Activated CD8-positive, alpha-beta memory T cell treated with anti-CD3 and anti-CD28 coated beads for 48 hours (primary cell): ENCODE measurements around the gene AQP6.
A peak's percentile ranks its signal among the peaks of the same experiment; 100 is the strongest.

Source experiments
- DNase-seq, 3 experiments: peaks; one replicate each; pipeline ENCODE4 v3.0.0-alpha.2; 2020; ENCODE audit warnings: low read depth in 2 of 3, low spot score in 2 of 3

Gene AQP6

DNA sequence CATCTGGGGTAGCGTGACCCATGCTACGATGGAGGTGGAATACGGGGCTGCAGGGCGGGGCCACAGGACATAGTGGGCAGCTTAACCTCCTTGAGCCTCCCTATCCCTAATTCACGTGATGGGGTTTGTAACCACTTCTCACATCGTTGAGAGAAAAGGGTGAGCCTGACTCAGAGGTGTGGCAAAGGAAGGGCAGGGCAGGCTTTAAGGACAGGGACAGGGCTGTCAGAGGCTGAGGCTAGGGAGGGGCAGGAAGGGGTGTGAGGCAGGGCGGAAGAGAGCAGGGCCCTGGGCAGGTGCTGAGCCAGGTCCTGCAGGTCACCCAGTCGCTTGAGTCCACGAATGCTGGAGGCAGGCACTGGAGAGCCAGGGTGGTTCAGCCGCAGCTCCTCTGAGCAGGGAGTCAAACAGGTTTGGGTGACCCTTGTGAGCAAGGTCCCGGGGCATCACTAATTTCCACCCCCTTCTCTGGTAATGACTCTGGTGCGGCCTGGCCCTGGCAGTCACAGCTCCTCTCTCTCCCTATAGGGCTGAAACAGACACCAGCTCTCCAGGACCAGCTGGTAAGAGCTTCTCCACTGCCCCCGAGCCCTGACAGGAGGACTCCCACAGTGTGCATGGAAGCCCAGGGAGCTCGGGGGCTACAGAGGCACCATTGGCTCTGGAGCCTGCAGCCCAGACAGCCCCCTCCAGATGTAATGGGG, 29.7 kb upstream of the AQP6 start:
- DNase-seq, result no peak

DNA sequence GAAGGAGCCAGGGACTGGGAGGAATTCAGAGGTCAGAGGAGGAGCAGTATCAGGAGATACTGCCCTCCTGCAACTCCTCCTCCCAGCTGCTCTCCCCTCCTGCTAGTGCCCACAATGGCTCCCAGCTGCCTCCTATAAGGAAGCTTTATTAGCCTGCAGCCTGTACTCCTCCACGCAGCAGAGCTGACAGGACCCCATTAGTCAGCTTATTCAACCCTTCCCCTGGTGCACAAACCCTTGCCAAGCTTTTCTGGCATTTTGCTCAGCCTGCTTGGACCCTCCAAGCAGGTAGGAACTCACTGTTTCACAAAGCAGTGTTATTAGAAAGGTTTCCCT, 29.2 kb upstream of the AQP6 start:
- DNase-seq, result no peak

DNA sequence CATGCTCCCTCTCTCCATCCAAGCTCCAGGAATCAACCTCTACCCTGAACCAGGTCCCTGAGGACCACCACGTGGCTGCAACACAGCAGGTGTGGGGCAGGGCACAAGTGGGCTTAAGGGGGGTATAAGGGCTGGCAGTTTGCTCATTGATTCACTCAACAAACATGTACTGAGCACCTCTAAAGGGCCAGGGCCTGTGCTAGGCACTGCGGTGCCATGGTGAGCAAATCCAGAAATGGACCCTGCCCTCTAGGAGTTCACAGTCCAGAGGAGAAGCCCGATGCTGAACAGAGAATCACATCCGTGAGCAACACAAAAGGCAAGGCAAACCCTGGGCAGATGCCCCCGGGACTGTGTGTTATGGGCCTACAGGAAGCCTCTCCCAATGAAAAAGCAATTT, 28.7 kb upstream of the AQP6 start:
- DNase-seq, result no peak

DNA sequence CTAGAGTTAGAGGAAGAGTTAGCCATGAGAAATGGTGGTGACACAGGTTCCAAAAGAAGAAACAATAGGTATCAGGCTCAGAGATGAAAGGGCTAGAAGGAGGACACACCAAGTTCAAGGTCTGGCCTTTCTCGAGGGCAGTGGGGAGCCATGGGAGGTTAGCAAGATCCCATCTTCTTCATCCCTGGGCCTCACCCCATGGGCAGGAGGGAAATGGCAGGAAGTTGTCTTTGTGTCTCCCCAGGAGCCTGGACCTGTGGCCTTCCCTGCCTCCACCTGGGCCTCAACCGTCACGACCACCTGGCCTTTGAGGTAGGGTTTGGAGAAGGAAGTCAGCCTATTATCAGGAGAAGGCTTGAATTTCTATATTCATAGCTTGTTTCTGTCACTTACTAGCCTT, 28.0 kb upstream of the AQP6 start:
- no peak for DNase-seq

- DNase-seq, result peak; percentile 70 to 90 (median 80)
These were observed 27.2 kb upstream of the AQP6 start for GRCh38 chr12:49945394-49946080.

GRCh38 chr12:49946086-49946485, 26.7 kb upstream of the AQP6 start:
- DNase-seq, result no peak

DNA sequence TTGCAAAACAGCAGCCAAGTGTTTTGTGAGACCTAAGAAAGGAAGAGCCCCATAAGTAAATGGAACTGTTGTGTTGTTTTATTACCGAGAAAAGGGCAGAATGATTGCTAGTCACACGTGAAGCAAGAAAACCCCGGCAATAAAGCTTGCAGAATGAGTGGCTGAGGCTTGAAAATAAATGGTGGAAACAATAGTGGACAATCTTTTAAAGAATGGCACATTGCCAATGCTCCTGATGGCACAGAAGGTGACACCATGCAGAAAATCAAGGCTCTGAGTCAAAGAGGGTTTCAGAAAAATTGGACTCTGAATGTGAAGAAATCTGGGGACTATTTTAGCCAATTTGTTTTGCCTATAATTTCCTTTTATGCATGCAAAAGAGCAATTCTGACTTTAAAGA, 26.2 kb upstream of the AQP6 start:
- DNase-seq, result no peak

GRCh38 chr12:49947593-49948226, 25.0 kb upstream of the AQP6 start:
- no peak for DNase-seq

GRCh38 chr12:49948866-49949845, 23.6 kb upstream of the AQP6 start:
- no peak for DNase-seq

- no peak for DNase-seq
These were observed 22.9 kb upstream of the AQP6 start for GRCh38 chr12:49949866-49950265.

- DNase-seq, result no peak
These were observed 22.2 kb upstream of the AQP6 start, which contains the start of gene AQP2 for GRCh38 chr12:49950273-49951251. TSS of gene AQP2 (plus strand) at chr12:49950737. CDS start at chr12:49950831, 94 bp downstream.

DNA sequence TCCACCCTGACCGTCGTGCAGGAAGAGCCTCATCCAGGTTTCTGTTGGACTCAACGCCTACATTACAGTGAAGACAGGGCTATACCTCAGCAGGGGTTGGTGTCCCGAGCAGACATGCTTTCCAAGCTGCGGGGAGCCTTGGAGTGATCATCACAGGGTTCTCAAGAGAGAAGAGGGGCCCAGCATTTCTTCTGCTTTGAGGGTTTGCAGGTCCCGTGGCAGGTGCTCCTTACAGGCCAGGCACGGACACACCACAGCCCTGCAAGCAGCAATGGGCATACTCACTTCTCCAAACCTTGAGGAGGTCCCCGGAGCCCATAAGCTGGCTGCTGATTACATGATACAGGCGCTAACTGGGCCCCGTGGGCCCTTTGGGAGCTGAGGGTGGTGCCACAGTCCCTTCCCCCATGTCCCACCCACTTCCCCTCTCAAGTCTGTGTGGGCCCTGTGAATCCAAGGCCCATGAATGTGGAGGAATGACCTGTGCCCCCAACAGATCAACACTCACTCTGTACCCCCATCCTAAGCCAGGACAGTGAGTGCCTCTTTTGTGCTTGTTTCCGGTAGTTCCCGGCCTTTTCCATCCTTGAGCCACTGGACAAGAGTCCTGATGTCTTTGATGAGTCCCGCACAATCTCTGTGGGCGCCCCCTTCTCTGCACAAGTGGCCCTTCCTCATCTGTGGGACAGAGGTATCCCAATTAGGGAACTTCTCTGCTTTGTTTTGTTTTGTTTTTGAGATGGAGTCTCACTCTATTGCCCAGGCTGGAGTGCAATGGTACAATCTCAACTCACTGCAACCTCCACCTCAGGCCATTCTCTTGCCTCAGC, 21.1 kb upstream of the AQP6 start:
- DNase-seq, result no peak

DNA sequence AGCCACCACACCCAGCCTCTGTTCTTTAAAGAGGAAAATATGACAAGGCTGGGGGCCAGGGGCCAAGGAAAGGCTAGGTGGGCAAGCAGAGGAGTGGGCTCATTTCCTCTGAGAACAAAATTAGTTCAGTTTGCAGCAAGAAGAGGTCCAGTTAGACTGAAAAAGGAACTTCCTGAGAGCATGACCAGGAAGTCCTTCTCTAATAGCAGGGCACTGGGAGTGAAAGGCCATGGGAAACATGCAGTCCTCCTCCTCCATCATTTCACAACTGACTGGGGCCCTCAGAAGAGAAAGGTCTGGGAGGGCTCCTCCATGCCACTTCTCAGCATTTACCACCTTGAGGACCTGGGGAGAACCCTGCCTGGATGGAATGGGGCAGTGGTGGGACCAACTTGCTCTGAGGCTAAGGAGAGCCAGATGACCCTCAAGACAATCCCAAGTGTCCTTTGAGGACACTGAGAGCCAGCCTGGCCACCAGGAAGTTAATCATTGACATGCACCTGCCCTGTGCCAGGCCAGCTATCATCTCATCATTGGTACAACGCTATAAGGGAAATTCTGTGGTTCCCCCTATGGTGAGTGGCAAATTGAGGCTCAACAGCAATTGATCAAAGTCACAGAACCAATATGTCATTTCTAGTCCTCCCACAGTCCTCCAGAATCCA, 20.2 kb upstream of the AQP6 start:
- no peak for DNase-seq

DNA sequence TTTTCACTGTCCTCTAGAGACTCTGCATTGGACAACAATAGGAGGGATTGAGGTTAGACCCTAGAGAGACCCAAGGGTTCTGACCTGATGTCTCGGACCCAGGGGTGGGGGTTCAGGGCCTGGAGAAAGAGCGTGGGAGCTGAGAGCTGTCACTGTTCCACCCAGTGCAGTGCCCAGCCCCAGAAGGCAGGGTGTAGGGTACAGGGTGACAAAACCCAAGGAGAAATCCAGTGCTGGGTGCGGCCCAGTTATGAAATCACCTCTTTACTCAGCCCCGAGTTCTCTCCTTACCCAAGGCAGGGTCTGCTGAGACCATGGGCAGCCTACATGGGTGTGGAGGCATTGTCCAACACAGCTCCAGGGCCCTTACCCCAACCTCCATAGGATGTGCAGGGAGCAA, 19.6 kb upstream of the AQP6 start:
- DNase-seq, result no peak

DNA sequence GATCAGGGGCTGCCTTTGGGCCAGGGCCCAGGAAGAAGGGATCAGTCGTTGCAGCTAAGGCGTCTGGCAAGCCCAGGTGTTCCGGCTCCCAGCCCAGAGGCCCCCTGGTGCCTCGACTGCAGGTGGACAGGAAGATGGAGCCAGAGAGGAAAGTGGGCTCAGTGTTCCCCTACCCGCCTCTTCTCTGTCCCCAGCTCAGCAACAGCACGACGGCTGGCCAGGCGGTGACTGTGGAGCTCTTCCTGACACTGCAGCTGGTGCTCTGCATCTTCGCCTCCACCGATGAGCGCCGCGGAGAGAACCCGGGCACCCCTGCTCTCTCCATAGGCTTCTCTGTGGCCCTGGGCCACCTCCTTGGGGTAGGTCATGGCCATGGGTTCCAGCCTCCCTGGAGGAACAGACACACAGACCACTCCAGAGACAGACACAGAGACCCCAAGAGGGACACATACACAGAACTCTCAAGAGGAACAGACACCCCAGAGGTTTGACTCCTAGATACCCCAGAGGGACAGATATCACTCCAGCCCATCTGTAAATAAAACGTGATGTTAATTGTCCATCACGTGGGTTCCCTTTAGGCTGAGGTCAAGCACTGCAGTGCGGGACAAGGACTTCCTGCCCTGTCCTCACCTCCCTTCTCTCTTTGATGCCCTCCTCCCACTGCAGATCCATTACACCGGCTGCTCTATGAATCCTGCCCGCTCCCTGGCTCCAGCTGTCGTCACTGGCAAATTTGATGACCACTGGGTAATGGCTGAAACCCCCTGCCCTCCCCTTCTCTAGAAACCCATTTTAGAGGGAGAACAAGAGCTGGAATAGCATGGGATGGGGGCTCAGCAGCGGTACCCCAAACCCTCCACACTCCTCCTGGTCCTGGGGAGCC, 18.5 kb upstream of the AQP6 start:
- DNase-seq, result no peak

DNA sequence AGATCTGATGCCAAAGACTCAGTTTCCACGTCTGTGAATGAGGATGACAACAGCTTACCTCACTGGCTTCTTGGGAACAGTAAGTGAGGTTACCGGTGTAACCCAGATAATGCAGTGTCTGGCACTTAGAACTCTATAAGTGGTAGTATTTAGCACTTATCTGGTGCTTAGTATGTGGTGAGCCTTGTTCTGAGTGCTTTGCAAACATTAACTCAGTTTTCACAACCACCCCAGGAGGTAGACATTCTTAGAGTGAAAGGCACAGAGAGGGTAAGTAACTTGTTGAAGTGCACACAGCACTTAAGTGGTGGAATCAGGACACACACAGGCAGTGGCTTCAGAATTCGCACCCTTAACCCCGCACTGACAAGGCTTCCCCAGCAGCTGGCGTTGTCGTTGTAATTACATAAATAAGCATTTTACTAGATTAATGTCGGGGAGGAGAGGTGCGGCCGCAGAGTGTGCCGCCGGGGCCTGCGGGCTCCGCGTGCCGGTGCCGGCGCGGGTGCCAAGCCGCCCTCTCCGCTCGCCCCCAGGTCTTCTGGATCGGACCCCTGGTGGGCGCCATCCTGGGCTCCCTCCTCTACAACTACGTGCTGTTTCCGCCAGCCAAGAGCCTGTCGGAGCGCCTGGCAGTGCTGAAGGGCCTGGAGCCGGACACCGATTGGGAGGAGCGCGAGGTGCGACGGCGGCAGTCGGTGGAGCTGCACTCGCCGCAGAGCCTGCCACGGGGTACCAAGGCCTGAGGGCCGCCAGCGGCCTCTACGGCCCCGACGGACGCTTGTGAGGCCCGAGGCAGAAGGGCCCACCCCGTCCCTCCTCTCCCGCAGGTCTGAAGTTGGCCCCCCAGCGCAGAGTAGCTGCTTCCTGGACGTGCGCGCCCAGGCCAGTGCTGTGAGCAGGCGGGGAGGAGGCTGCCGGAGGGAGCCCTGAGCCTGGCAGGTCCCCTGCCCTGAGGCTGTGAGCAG, 17.6 kb upstream of the AQP6 start:
- DNase-seq, result no peak
